Activated naive CD8-positive, alpha-beta T cell treated with anti-CD3 and anti-CD28 coated beads, Interleukin-2, amount 50 U/mL, for 16 hours (primary cell): ENCODE measurements around the gene ADARB1.
"Not testable (repeated sequence)": the region's sequence is repeated elsewhere in the genome, so short reads cannot be mapped to it uniquely, and the experiment has no call there.

Experiments used
- DNase-seq: peaks from one replicate; pipeline ENCODE4 v3.0.0-alpha.2; 2020; ENCODE audit warnings: low read depth, low spot score

The ADARB1 gene

GRCh38 chr21:45114475-45114874 is 40.1 kb downstream of the ADARB1 start:
- no peak for DNase-seq

GRCh38 chr21:45115141-45115540 is 40.8 kb downstream of the ADARB1 start:
- no peak for DNase-seq

- DNase-seq = no peak
Observed at GRCh38 chr21:45116066-45116465, 41.7 kb downstream of the ADARB1 start.

GRCh38 chr21:45117314-45117713 is 42.9 kb downstream of the ADARB1 start:
- DNase-seq = no peak

- DNase-seq = no peak
Observed at GRCh38 chr21:45118099-45118498, 43.7 kb downstream of the ADARB1 start.

- DNase-seq = no peak
Observed at GRCh38 chr21:45119812-45120211, 45.4 kb downstream of the ADARB1 start.

GRCh38 chr21:45120975-45121374 is 46.6 kb downstream of the ADARB1 start:
- no peak for DNase-seq

GRCh38 chr21:45122030-45122429 is 47.6 kb downstream of the ADARB1 start:
- no peak for DNase-seq

- no peak for DNase-seq
Observed at GRCh38 chr21:45122432-45123132, 48.2 kb downstream of the ADARB1 start.

- no peak for DNase-seq
Observed at GRCh38 chr21:45123440-45123839, 49.1 kb downstream of the ADARB1 start.

GRCh38 chr21:45124596-45124995 is 50.2 kb downstream of the ADARB1 start:
- DNase-seq = no peak

- no peak for DNase-seq
Observed at GRCh38 chr21:45125357-45125756, 51.0 kb downstream of the ADARB1 start.

GRCh38 chr21:45126204-45126626 is 51.8 kb downstream of the ADARB1 start:
- DNase-seq = no peak

GRCh38 chr21:45126983-45127382 is 52.6 kb downstream of the ADARB1 start:
- no peak for DNase-seq

- no peak for DNase-seq
Observed at GRCh38 chr21:45127937-45128336, 53.6 kb downstream of the ADARB1 start.

- DNase-seq = peak; percentile 52
Observed at GRCh38 chr21:45128613-45129188, 54.3 kb downstream of the ADARB1 start.

GRCh38 chr21:45129189-45129923 is 55.0 kb downstream of the ADARB1 start:
- DNase-seq = no peak

GRCh38 chr21:45130324-45130774 is 56.0 kb downstream of the ADARB1 start:
- DNase-seq = no peak

- DNase-seq = no peak
Observed at GRCh38 chr21:45131537-45131999, 57.2 kb downstream of the ADARB1 start.

GRCh38 chr21:45132841-45133573 is 58.6 kb downstream of the ADARB1 start:
- DNase-seq = no peak

- not testable (repeated sequence) for DNase-seq
Observed at GRCh38 chr21:45133574-45134278, 59.3 kb downstream of the ADARB1 start.
